GM23338 (cell line): Measurements from ENCODE around the gene NDUFA12. TPM values are rescaled to one million over a fixed set of nuclear protein-coding genes. Genes with fewer than 3 reads are reported as not detected.

Experiments
- ATAC-seq: fragments of 200-7000 bp; cut with Tn5 transposase; 3 replicates; pipeline ENCODE4 v1.9.1; 2020
- DNase-seq: peaks from one replicate; pipeline ENCODE4 v3.0.0-alpha.2; 2015; ENCODE audit warnings: low spot score
- H2AFZ ChIP-seq: fragments of 200-600 bp; sonication (generic); 2 replicates; pipeline ENCODE4 v1.8.0; 2016; ENCODE audit warnings: antibody characterized with exemption, mild to moderate bottlenecking, moderate library complexity
- H3F3A ChIP-seq: fragments of 200-600 bp; sonication (generic); replicated peaks from 2 replicates; pipeline ENCODE4 v1.8.0; 2017; ENCODE audit warnings: antibody characterized with exemption, mixed run types, low read depth
- H3K27ac ChIP-seq: fragments of 200-600 bp; sonication (generic); 2 replicates; pipeline ENCODE4 v1.6.1; 2016; ENCODE audit warnings: low read depth
- H3K27me3 ChIP-seq: fragments of 200-600 bp; sonication (generic); 2 replicates; pipeline ENCODE4 v1.8.0; 2016; ENCODE audit warnings: mild to moderate bottlenecking, mixed run types, moderate library complexity; ENCODE audit not compliant: insufficient read depth
- H3K36me3 ChIP-seq: fragments of 200-600 bp; sonication (generic); 2 replicates; pipeline ENCODE4 v1.8.0; 2016; ENCODE audit warnings: mild to moderate bottlenecking; ENCODE audit not compliant: insufficient read depth
- H3K4me1 ChIP-seq: fragments of 200-600 bp; sonication (generic); 2 replicates; pipeline ENCODE4 v1.8.0; 2016; ENCODE audit warnings: mild to moderate bottlenecking, moderate library complexity; ENCODE audit not compliant: insufficient read depth
- H3K4me2 ChIP-seq: fragments of 200-600 bp; sonication (generic); 2 replicates; pipeline ENCODE4 v1.7.1; 2017; ENCODE audit warnings: mixed run types
- H3K4me3 ChIP-seq: fragments of 200-600 bp; sonication (generic); 2 replicates; pipeline ENCODE4 v1.6.1; 2016; ENCODE audit warnings: mixed run types
- H3K79me2 ChIP-seq: fragments of 200-600 bp; sonication (generic); replicated peaks from 2 replicates; pipeline ENCODE4 v1.8.0; 2017; ENCODE audit warnings: mild to moderate bottlenecking; ENCODE audit not compliant: insufficient read depth
- H3K9me2 ChIP-seq: fragments of 200-600 bp; sonication (generic); 2 replicates; pipeline ENCODE4 v1.8.0; 2017; ENCODE audit not compliant: insufficient read depth
- H4K20me1 ChIP-seq: fragments of 200-600 bp; sonication (generic); replicated peaks from 2 replicates; pipeline ENCODE4 v1.8.0; 2017; ENCODE audit warnings: mild to moderate bottlenecking; ENCODE audit not compliant: insufficient read depth
- H3K27ac Mint-ChIP-seq: 2 replicates; pipeline ENCODE4 v1.8.0; 2020; ENCODE audit warnings: inconsistent platforms, mild to moderate bottlenecking, moderate library complexity, mixed read lengths
- H3K27me3 Mint-ChIP-seq: 3 replicates; pipeline ENCODE4 v1.8.0; 2022; ENCODE audit warnings: low read depth, mild to moderate bottlenecking, moderate library complexity, mixed read lengths, inconsistent platforms; ENCODE audit not compliant: insufficient read depth, poor library complexity
- H3K36me3 Mint-ChIP-seq: 3 replicates; pipeline ENCODE4 v1.8.0; 2021; ENCODE audit warnings: low read depth, mild to moderate bottlenecking, inconsistent platforms, moderate library complexity, mixed read lengths
- H3K4me1 Mint-ChIP-seq: 3 replicates; pipeline ENCODE4 v1.8.0; 2020; ENCODE audit warnings: mild to moderate bottlenecking, inconsistent platforms, mixed read lengths
- H3K4me3 Mint-ChIP-seq: 3 replicates; pipeline ENCODE4 v1.8.0; 2021; ENCODE audit warnings: moderate library complexity, mild to moderate bottlenecking, inconsistent platforms, mixed read lengths
- H3K9me3 Mint-ChIP-seq: 3 replicates; pipeline ENCODE4 v1.8.0; 2020; ENCODE audit warnings: moderate library complexity, mild to moderate bottlenecking, inconsistent platforms, mixed read lengths
- CREB1 ChIP-seq: fragments of 250-450 bp; sonication (Bioruptor Pico); IDR thresholded peaks from 2 replicates; pipeline ENCODE4 v1.5.0; 2020; ENCODE audit warnings: low read depth, mild to moderate bottlenecking, moderate library complexity
- EZH2phosphoT487 ChIP-seq: fragments of 200-600 bp; sonication (generic); IDR thresholded peaks from one replicate; pipeline ENCODE4 v1.8.1; 2018; ENCODE audit warnings: antibody characterized with exemption; ENCODE audit not compliant: unreplicated experiment
- JUNB ChIP-seq: IDR thresholded peaks from one replicate; pipeline ENCODE4 v1.6.1; 2016; ENCODE audit warnings: antibody characterized with exemption; ENCODE audit not compliant: unreplicated experiment
- NANOG ChIP-seq: IDR thresholded peaks from 2 replicates; pipeline ENCODE4 v1.6.1; 2016; ENCODE audit warnings: antibody characterized with exemption, borderline replicate concordance
- POLR2AphosphoS5 ChIP-seq: IDR thresholded peaks from 2 replicates; pipeline ENCODE4 v1.6.1; 2016; ENCODE audit warnings: antibody characterized with exemption, low read depth
- STAT1 ChIP-seq: IDR thresholded peaks from one replicate; pipeline ENCODE4 v1.6.1; 2016; ENCODE audit warnings: antibody characterized with exemption; ENCODE audit not compliant: unreplicated experiment
- ZNF114 ChIP-seq: fragments of 250-450 bp; sonication (Bioruptor Pico); IDR thresholded peaks from 2 replicates; pipeline ENCODE4 v1.5.0; 2020; ENCODE audit warnings: mild to moderate bottlenecking, moderate library complexity
- polyA plus RNA-seq: library from polyadenylated mRNA; unstranded; fragments of >200 nt; fragmentation: Nextera tagmentation; extraction: Ambion mirVana; gene quantifications from 2 replicates; pipeline ENCODE4 v1.2.1, GENCODE V29; 2016
- total RNA-seq: library from RNA; depleted of rRNA; stranded (reverse); fragments of >200 nt; shearing (Covaris generic); gene quantifications from 2 replicates; pipeline ENCODE4 v1.2.3, GENCODE V29; 2014
- TF ChIP-seq, protein P1 (sequence below): IDR thresholded peaks from one replicate; pipeline ENCODE4 v1.6.1; 2018; ENCODE audit warnings: antibody characterized with exemption; ENCODE audit not compliant: unreplicated experiment
- TF ChIP-seq, protein P2 (sequence below): IDR thresholded peaks from 2 replicates; pipeline ENCODE4 v1.6.1; 2016; ENCODE audit warnings: antibody characterized with exemption
- TF ChIP-seq, protein P3 (sequence below): fragments of 250-450 bp; sonication (Bioruptor Pico); IDR thresholded peaks from 2 replicates; pipeline ENCODE4 v1.5.0; 2020; ENCODE audit warnings: mild to moderate bottlenecking, moderate library complexity

NDUFA12 gene
- total and polyA plus RNA-seq, 2 experiments from 2014 or later = 84.9 to 386 TPM

DNA sequence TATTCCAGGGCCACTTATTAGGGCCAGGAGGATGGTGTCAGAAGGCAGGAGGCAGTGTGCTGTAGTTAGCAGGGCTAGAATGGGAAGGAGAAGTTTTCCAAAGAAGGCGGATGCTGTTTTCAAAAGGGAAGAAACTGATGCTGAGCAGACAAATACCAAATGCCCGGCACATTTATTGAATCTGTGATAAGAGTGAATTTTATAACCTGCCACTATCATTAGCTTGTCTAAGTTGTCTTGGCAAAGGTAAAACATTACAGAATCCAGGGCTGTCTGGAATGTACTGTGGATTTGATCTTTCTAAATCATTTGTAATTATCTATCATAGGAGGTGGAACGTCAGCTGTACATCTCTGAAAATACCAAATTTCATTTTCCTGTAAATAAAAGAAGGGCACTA, 40.8 kb downstream of the NDUFA12 start:
- Histone ChIP-seq H3K9me2 (no peaks in the 10 kb centered on the region), H3K27ac (no peak overlapping the region)
- TF ChIP-seq STAT1 (no peak), ZNF114 (CRISPR knock-in tag) (no peak), POLR2AphosphoS5 (no peak)

DNA sequence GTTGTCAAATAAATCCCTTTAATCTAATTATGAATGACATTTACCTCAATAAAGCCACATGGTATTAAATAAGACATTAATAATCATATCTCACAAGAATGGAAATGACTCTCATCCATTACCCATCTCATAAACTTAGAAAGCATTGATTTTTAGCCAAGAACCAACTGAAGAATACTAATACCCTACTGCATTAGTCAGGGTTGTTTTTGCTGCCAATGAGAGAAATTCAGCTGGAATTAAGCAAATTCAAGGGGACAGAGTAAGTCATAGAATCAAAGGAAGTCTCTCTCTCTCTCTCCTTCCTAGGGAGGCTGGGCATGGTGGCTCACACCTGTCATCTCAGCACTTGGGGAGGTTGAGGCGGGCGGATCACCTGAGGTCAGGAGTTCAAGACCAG, 41.6 kb downstream of the NDUFA12 start:
- Mint-ChIP-seq H3K4me3 (no peak overlapping the region), H3K9me3 (no peaks in the 10 kb centered on the region), H3K36me3 (no peaks in the 10 kb centered on the region), H3K4me1 (no peaks in the 10 kb centered on the region), H3K27me3 (no peaks in the 10 kb centered on the region), H3K27ac (no peak overlapping the region)
- Histone ChIP-seq H4K20me1 (no peaks in the 10 kb centered on the region), H3K4me1 (no peaks in the 10 kb centered on the region), H3F3A (no peaks in the 10 kb centered on the region), H3K9me2 (no peaks in the 10 kb centered on the region), H2AFZ (no peak overlapping the region), H3K4me2 (no peak overlapping the region), H3K79me2 (no peaks in the 10 kb centered on the region), H3K36me3 (no peaks in the 10 kb centered on the region), H3K4me3 (no peak overlapping the region), H3K27ac (no peak overlapping the region), H3K27me3 (no peaks in the 10 kb centered on the region)
- ATAC-seq (no peak), DNase-seq (no peak)
- TF ChIP-seq ZNF114 (CRISPR knock-in tag) = no peak
- TF ChIP-seq, protein P1, sequence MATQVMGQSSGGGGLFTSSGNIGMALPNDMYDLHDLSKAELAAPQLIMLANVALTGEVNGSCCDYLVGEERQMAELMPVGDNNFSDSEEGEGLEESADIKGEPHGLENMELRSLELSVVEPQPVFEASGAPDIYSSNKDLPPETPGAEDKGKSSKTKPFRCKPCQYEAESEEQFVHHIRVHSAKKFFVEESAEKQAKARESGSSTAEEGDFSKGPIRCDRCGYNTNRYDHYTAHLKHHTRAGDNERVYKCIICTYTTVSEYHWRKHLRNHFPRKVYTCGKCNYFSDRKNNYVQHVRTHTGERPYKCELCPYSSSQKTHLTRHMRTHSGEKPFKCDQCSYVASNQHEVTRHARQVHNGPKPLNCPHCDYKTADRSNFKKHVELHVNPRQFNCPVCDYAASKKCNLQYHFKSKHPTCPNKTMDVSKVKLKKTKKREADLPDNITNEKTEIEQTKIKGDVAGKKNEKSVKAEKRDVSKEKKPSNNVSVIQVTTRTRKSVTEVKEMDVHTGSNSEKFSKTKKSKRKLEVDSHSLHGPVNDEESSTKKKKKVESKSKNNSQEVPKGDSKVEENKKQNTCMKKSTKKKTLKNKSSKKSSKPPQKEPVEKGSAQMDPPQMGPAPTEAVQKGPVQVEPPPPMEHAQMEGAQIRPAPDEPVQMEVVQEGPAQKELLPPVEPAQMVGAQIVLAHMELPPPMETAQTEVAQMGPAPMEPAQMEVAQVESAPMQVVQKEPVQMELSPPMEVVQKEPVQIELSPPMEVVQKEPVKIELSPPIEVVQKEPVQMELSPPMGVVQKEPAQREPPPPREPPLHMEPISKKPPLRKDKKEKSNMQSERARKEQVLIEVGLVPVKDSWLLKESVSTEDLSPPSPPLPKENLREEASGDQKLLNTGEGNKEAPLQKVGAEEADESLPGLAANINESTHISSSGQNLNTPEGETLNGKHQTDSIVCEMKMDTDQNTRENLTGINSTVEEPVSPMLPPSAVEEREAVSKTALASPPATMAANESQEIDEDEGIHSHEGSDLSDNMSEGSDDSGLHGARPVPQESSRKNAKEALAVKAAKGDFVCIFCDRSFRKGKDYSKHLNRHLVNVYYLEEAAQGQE = no peak
- TF ChIP-seq, protein P2, sequence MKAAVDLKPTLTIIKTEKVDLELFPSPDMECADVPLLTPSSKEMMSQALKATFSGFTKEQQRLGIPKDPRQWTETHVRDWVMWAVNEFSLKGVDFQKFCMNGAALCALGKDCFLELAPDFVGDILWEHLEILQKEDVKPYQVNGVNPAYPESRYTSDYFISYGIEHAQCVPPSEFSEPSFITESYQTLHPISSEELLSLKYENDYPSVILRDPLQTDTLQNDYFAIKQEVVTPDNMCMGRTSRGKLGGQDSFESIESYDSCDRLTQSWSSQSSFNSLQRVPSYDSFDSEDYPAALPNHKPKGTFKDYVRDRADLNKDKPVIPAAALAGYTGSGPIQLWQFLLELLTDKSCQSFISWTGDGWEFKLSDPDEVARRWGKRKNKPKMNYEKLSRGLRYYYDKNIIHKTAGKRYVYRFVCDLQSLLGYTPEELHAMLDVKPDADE = no peak
- no peak for TF ChIP-seq CREB1 (CRISPR knock-in tag)
- no peak for TF ChIP-seq EZH2phosphoT487
- TF ChIP-seq NANOG = no peak
- TF ChIP-seq STAT1 = no peak
- TF ChIP-seq, protein P3, sequence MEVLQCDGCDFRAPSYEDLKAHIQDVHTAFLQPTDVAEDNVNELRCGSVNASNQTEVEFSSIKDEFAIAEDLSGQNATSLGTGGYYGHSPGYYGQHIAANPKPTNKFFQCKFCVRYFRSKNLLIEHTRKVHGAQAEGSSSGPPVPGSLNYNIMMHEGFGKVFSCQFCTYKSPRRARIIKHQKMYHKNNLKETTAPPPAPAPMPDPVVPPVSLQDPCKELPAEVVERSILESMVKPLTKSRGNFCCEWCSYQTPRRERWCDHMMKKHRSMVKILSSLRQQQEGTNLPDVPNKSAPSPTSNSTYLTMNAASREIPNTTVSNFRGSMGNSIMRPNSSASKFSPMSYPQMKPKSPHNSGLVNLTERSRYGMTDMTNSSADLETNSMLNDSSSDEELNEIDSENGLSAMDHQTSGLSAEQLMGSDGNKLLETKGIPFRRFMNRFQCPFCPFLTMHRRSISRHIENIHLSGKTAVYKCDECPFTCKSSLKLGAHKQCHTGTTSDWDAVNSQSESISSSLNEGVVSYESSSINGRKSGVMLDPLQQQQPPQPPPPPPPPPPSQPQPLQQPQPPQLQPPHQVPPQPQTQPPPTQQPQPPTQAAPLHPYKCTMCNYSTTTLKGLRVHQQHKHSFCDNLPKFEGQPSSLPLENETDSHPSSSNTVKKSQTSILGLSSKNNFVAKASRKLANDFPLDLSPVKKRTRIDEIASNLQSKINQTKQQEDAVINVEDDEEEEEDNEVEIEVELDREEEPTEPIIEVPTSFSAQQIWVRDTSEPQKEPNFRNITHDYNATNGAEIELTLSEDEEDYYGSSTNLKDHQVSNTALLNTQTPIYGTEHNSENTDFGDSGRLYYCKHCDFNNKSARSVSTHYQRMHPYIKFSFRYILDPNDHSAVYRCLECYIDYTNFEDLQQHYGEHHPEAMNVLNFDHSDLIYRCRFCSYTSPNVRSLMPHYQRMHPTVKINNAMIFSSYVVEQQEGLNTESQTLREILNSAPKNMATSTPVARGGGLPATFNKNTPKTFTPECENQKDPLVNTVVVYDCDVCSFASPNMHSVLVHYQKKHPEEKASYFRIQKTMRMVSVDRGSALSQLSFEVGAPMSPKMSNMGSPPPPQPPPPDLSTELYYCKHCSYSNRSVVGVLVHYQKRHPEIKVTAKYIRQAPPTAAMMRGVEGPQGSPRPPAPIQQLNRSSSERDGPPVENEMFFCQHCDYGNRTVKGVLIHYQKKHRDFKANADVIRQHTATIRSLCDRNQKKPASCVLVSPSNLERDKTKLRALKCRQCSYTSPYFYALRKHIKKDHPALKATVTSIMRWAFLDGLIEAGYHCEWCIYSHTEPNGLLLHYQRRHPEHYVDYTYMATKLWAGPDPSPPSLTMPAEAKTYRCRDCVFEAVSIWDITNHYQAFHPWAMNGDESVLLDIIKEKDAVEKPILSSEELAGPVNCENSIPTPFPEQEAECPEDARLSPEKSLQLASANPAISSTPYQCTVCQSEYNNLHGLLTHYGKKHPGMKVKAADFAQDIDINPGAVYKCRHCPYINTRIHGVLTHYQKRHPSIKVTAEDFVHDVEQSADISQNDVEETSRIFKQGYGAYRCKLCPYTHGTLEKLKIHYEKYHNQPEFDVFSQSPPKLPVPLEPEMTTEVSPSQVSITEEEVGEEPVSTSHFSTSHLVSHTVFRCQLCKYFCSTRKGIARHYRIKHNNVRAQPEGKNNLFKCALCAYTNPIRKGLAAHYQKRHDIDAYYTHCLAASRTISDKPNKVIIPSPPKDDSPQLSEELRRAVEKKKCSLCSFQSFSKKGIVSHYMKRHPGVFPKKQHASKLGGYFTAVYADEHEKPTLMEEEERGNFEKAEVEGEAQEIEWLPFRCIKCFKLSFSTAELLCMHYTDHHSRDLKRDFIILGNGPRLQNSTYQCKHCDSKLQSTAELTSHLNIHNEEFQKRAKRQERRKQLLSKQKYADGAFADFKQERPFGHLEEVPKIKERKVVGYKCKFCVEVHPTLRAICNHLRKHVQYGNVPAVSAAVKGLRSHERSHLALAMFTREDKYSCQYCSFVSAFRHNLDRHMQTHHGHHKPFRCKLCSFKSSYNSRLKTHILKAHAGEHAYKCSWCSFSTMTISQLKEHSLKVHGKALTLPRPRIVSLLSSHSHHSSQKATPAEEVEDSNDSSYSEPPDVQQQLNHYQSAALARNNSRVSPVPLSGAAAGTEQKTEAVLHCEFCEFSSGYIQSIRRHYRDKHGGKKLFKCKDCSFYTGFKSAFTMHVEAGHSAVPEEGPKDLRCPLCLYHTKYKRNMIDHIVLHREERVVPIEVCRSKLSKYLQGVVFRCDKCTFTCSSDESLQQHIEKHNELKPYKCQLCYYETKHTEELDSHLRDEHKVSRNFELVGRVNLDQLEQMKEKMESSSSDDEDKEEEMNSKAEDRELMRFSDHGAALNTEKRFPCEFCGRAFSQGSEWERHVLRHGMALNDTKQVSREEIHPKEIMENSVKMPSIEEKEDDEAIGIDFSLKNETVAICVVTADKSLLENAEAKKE (CRISPR knock-in tag) = no peak
- TF ChIP-seq JUNB = no peak
- TF ChIP-seq POLR2AphosphoS5 = no peak

More for the DNA sequence above, 40.8 kb downstream of the NDUFA12 start:
- ATAC-seq = no peak
- H3K27ac Mint-ChIP-seq = no peak overlapping the region
- Histone ChIP-seq H3K36me3 (no peaks in the 10 kb centered on the region), H2AFZ (no peak overlapping the region), H4K20me1 (no peaks in the 10 kb centered on the region), H3K4me2 (no peak overlapping the region), H3F3A (no peaks in the 10 kb centered on the region), H3K27me3 (no peaks in the 10 kb centered on the region), H3K79me2 (no peaks in the 10 kb centered on the region), H3K4me1 (no peaks in the 10 kb centered on the region), H3K4me3 (no peak overlapping the region)
- no peaks in the 10 kb centered on the region for H3K36me3 Mint-ChIP-seq
- no peaks in the 10 kb centered on the region for H3K4me1 Mint-ChIP-seq
- H3K9me3 Mint-ChIP-seq = no peaks in the 10 kb centered on the region
- H3K27me3 Mint-ChIP-seq = no peaks in the 10 kb centered on the region
- H3K4me3 Mint-ChIP-seq = no peak overlapping the region
- DNase-seq = no peak
